Liver (tissue), 9 donors: ENCODE results near the gene CASTOR1. TPM values are rescaled to one million over a fixed set of nuclear protein-coding genes. Genes with fewer than 3 reads are reported as not detected.

Experiments used
- DNase-seq: peaks from one replicate; pipeline ENCODE4 v3.0.0-alpha.2; 2017; ENCODE audit warnings: low spot score
- H3K27ac ChIP-seq, 2 donors: one replicate each; pipeline ENCODE4 v1.7.0; 2013; ENCODE audit warnings: inconsistent platforms in 2 of 2, low read length in 2 of 2, control low read depth in 1 of 2, low read depth in 1 of 2, mild to moderate bottlenecking in 1 of 2
- H3K27me3 ChIP-seq, 4 donors: one replicate each; pipeline versions ENCODE4 v1.6.1 to v1.7.0; 2013; ENCODE audit warnings: low read length in 3 of 4, inconsistent platforms in 1 of 4, mild to moderate bottlenecking in 1 of 4, moderate library complexity in 1 of 4; ENCODE audit not compliant: control insufficient read depth in 4 of 4, insufficient read depth in 4 of 4
- H3K36me3 ChIP-seq, 4 donors: one replicate each; pipeline versions ENCODE4 v1.6.1 to v1.7.0; 2013; ENCODE audit warnings: low read length in 3 of 4, mild to moderate bottlenecking in 3 of 4, low read depth in 1 of 4, moderate library complexity in 1 of 4; ENCODE audit not compliant: control insufficient read depth in 4 of 4, insufficient read depth in 3 of 4
- H3K4me1 ChIP-seq, 4 donors: one replicate each; pipeline versions ENCODE4 v1.6.1 to v1.7.0; 2013; ENCODE audit warnings: low read length in 3 of 4, mild to moderate bottlenecking in 3 of 4, moderate library complexity in 1 of 4; ENCODE audit not compliant: control insufficient read depth in 4 of 4, insufficient read depth in 4 of 4
- H3K4me3 ChIP-seq, 3 donors: one replicate each; pipeline versions ENCODE4 v1.6.1 to v1.7.0; 2013; ENCODE audit warnings: low read length in 3 of 3, control low read depth in 1 of 3, low read depth in 1 of 3, mild to moderate bottlenecking in 1 of 3
- H3K9ac ChIP-seq, 2 donors: one replicate each; pipeline ENCODE4 v1.7.0; 2013; ENCODE audit warnings: low read length in 2 of 2, mild to moderate bottlenecking in 2 of 2, moderate library complexity in 2 of 2, control low read depth in 1 of 2, low read depth in 1 of 2
- H3K9me3 ChIP-seq, 4 donors: one replicate each; pipeline versions ENCODE4 v1.6.1 to v1.7.0; 2013; ENCODE audit warnings: low read length in 3 of 4; ENCODE audit not compliant: control insufficient read depth in 4 of 4
- ATF3 ChIP-seq: IDR thresholded peaks from 2 replicates; pipeline ENCODE4 v1.6.1; 2016; ENCODE audit warnings: antibody characterized with exemption
- CTCF ChIP-seq: fragments of 150-350 bp; IDR thresholded peaks from 2 replicates; pipeline ENCODE4 v1.5.1; 2017; ENCODE audit warnings: improper control_type of control experiment, low read depth, low read length; ENCODE audit not compliant: missing input control
- FOXA1 ChIP-seq: IDR thresholded peaks from 2 replicates; pipeline ENCODE4 v1.6.1; 2016; ENCODE audit warnings: antibody characterized with exemption
- GABPA ChIP-seq, 2 donors: IDR thresholded peaks in 1 of 2; conservative IDR thresholded peaks in 1 of 2; 2 replicates each; pipeline ENCODE4 v1.6.1; 2016; ENCODE audit warnings: antibody characterized with exemption in 2 of 2, mild to moderate bottlenecking in 1 of 2, moderate library complexity in 1 of 2
- HNF4A ChIP-seq, 2 donors: conservative IDR thresholded peaks; 2 replicates each; pipeline ENCODE4 v1.6.1; 2016; ENCODE audit warnings: antibody characterized with exemption in 2 of 2, mild to moderate bottlenecking in 2 of 2
- HNF4G ChIP-seq: IDR thresholded peaks from 2 replicates; pipeline ENCODE4 v1.6.1; 2016; ENCODE audit warnings: antibody characterized with exemption
- JUND ChIP-seq, 2 donors: IDR thresholded peaks; 2 replicates each; pipeline ENCODE4 v1.6.1; 2016; ENCODE audit warnings: antibody characterized with exemption in 2 of 2
- MAX ChIP-seq: IDR thresholded peaks from 2 replicates; pipeline ENCODE4 v1.6.1; 2016; ENCODE audit warnings: antibody characterized with exemption
- NR2F2 ChIP-seq: IDR thresholded peaks from 2 replicates; pipeline ENCODE4 v1.6.1; 2016; ENCODE audit warnings: antibody characterized with exemption
- RAD21 ChIP-seq, 2 donors: IDR thresholded peaks; 2 replicates each; pipeline ENCODE4 v1.6.1; 2016; ENCODE audit warnings: antibody characterized with exemption in 2 of 2, mild to moderate bottlenecking in 2 of 2
- REST ChIP-seq: IDR thresholded peaks from 2 replicates; pipeline ENCODE4 v1.6.1; 2016; ENCODE audit warnings: antibody characterized with exemption, mild to moderate bottlenecking
- RXRA ChIP-seq, 2 donors: IDR thresholded peaks; 2 replicates each; pipeline ENCODE4 v1.6.1; 2017 to 2018; ENCODE audit warnings: antibody characterized with exemption in 2 of 2, mild to moderate bottlenecking in 1 of 2
- SP1 ChIP-seq: IDR thresholded peaks from 2 replicates; pipeline ENCODE4 v1.6.1; 2018; ENCODE audit warnings: antibody characterized with exemption, mild to moderate bottlenecking
- TAF1 ChIP-seq: conservative IDR thresholded peaks from 2 replicates; pipeline ENCODE4 v1.6.1; 2016; ENCODE audit warnings: antibody characterized with exemption, mild to moderate bottlenecking
- ZBTB33 ChIP-seq: IDR thresholded peaks from 2 replicates; pipeline ENCODE4 v1.6.1; 2016; ENCODE audit warnings: antibody characterized with exemption
- WGBS: extraction: QIAGEN DNeasy Blood & Tissue Kit; methylation state at CpG from one replicate; pipeline ENCODE4 v1.1.7; 2013; 5-methylcytosine and 5-hydroxymethylcytosine counted together
- polyA plus RNA-seq, 2 donors: library from polyadenylated mRNA; stranded (reverse) in 1 of 2; unstranded in 1 of 2; fragments of 200-250 nt in 1 of 2; fragments of >200 nt in 1 of 2; fragmentation: Nextera tagmentation in 1 of 2; extraction: Ambion mirVana in 1 of 2; gene quantifications; one replicate each; pipeline versions ENCODE4 v1.2.1 to v1.2.3, GENCODE V29; 2013 to 2015
- total RNA-seq, 2 donors: library from RNA; depleted of rRNA; stranded (reverse); fragments of >200 nt; gene quantifications; one replicate each; pipeline ENCODE4 v1.2.3, GENCODE V29; 2014
- donor health status: healthy.
- donor health status: healthy.
- donor health status: healthy.
- donor health status: healthy.
- donor health status: healthy.

The CASTOR1 gene
- total and polyA plus RNA-seq, 4 donors: 1.8 to 5.4 (median 2.4) TPM

- H3K9me3 ChIP-seq: no peaks in the 10 kb centered on the region
- peak; percentile 56 for DNase-seq
- peak overlapping the region; percentile 51 to 56 for H3K27ac ChIP-seq
- H3K36me3 ChIP-seq: peaks cover 9 to 36% (median 12%) of the 10 kb centered on the region in 4 donors
- H3K4me1 ChIP-seq: peaks cover 8 to 44% (median 33%) of the 10 kb centered on the region in 4 donors
- WGBS: 68% methylated on average over 13 of the region's 13 CpGs
- H3K9ac ChIP-seq: no peak overlapping the region
- no peak for TF ChIP-seq FOXA1
- peak in 1 of 2 donors; percentile 72 for TF ChIP-seq JUND (IDR thresholded peaks at IDR 0.05)
- TF ChIP-seq REST: no peak
- TF ChIP-seq HNF4G: no peak
- TF ChIP-seq CTCF: peak; percentile 4
- TF ChIP-seq NR2F2: peak; percentile 99
- no peak for TF ChIP-seq ATF3
- peak; percentile 66 to 91 for TF ChIP-seq RXRA (IDR thresholded peaks at IDR 0.05)
- no peak for TF ChIP-seq ZBTB33
- TF ChIP-seq HNF4A (conservative IDR thresholded peaks at IDR 0.05): peak; percentile 22 to 57
- TF ChIP-seq RAD21 (IDR thresholded peaks at IDR 0.05): peak in 1 of 2 donors; percentile 53
- peak in 1 of 2 donors; percentile 13 for TF ChIP-seq GABPA (IDR thresholded peaks at IDR 0.05 in 1 of 2, conservative IDR thresholded peaks at IDR 0.05 in 1 of 2)
- no peak for TF ChIP-seq TAF1
- peak; percentile 89 for TF ChIP-seq SP1
- TF ChIP-seq MAX: no peak
- H3K27me3 ChIP-seq: no peaks in the 10 kb centered on the region
- H3K4me3 ChIP-seq: no peak overlapping the region
These were observed 2.0 kb upstream of the CASTOR1 start for GRCh38 chr22:30291058-30291892.
